ENCODE measurements around the gene BCKDK. TPM values are rescaled to one million over a fixed set of nuclear protein-coding genes. Genes with fewer than 3 reads are reported as not detected.

Gene BCKDK
- total and polyA plus RNA-seq, 2 of the 13 experiments (the other 11 are each of a cell fraction or from before 2014, with no cell fraction given) = 24.9 to 42.6 TPM

- TF ChIP-seq DMTF1 (CRISPR knock-in tag; IDR thresholded peaks at IDR 0.05) = no peak
- peak; percentile 98 for TF ChIP-seq GMEB1 (CRISPR knock-in tag; IDR thresholded peaks at IDR 0.05; ENCODE audit: borderline replicate concordance)
- no peak for TF ChIP-seq ZNF382 (CRISPR knock-in tag; IDR thresholded peaks at IDR 0.05; ENCODE audit: borderline replicate concordance)
- peak; percentile 86; the same call in 1 of the 2 replicates for TF ChIP-seq FOXC1 (CRISPR knock-in tag; IDR thresholded peaks at IDR 0.05; ENCODE audit: borderline replicate concordance)
- peak; percentile 82 for TF ChIP-seq ZSCAN20 (CRISPR knock-in tag; IDR thresholded peaks at IDR 0.05; ENCODE audit: borderline replicate concordance)
- TF ChIP-seq TARDBP (CRISPR knock-in tag; IDR thresholded peaks at IDR 0.05) = 0 out of 2 replicates have a peak, but pooled peaks have one; percentile 11
- TF ChIP-seq SNRNP70 (IDR thresholded peaks at IDR 0.05; ENCODE audit: low read depth, low read length) = no peak
- TF ChIP-seq DZIP1 (CRISPR knock-in tag; IDR thresholded peaks at IDR 0.05) = peak; percentile 83; the same call in 1 of the 2 replicates
- no peak for TF ChIP-seq ZNF10 (CRISPR knock-in tag; IDR thresholded peaks at IDR 0.05; ENCODE audit: borderline replicate concordance, low read depth)
- TF ChIP-seq RNF2 (conservative IDR thresholded peaks at IDR 0.05; ENCODE audit: low read depth) = no peak
- TF ChIP-seq TFE3 (CRISPR knock-in tag; IDR thresholded peaks at IDR 0.05) = peak; percentile 39; the same call in 1 of the 2 replicates
- TF ChIP-seq ARID4A (CRISPR knock-in tag; IDR thresholded peaks at IDR 0.05; ENCODE audit: borderline replicate concordance) = peak; percentile 91
- TF ChIP-seq ZNF883 (CRISPR knock-in tag; IDR thresholded peaks at IDR 0.05; ENCODE audit: not compliant biosample characterization) = peak; percentile 78
- TF ChIP-seq ZFP62 (CRISPR knock-in tag; IDR thresholded peaks at IDR 0.05) = no peak
- TF ChIP-seq JUNB (CRISPR knock-in tag; IDR thresholded peaks at IDR 0.05; ENCODE audit: borderline replicate concordance) = no peak
Observed at GRCh38 chr16:31108035-31108793, at the start of gene BCKDK (continued).
